Heart left ventricle (tissue), 13 donors: ENCODE measurements around the gene PET117.

Experiments used
- POLR2A ChIP-seq, 2 donors: fragments of 450-650 bp; IDR thresholded peaks; one replicate each; pipeline ENCODE4 v1.6.1; 2017; ENCODE audit warnings: antibody characterized with exemption in 2 of 2, mild to moderate bottlenecking in 2 of 2, moderate library complexity in 2 of 2
- TF ChIP-seq, protein P1 (sequence below), 12 donors: fragments of 200-600 bp; sonication (generic) in 4 of 12; IDR thresholded peaks; one replicate each; pipeline versions ENCODE4 v1.5.0 to v1.8.0; 2018 to 2022; ENCODE audit warnings: antibody characterized with exemption in 12 of 12, mild to moderate bottlenecking in 5 of 12
- donor health status: ischemic (EF 13 %, LVEDD 7.1; RV severe dilation, severe dysfunction).
- donor health status: DM: no; HTN: yes; CAD: no.
- donor health status: DM: no; HTN: no; CAD: no.
- donor health status: ischemic (EF 25% LVEDD 6.9; RV normal size, moderate dysfunction).
- donor health status: ischemic (EF 25% LVEDD 5.7; RV mildly dilated, moderate dysfunction).
- donor health status: ischemic (EF 35%, LVEDD 5.7; RV mildly dilated, moderate dysfunction).
- donor health status: nonischemic (EF 11% LVEDD 7.7; RV severe dilation, severe dysfunction).
- donor health status: DM: yes; HTN: yes; CAD: no.
- donor health status: PGD.
- donor health status: ischemic (EF 29% LVEDD 5.4; RV normal size, mild dysfunction).
- donor health status: nonischemic (EF 23%, LVEDD 6.1; RV moderate dilation, normal function).

DNA sequence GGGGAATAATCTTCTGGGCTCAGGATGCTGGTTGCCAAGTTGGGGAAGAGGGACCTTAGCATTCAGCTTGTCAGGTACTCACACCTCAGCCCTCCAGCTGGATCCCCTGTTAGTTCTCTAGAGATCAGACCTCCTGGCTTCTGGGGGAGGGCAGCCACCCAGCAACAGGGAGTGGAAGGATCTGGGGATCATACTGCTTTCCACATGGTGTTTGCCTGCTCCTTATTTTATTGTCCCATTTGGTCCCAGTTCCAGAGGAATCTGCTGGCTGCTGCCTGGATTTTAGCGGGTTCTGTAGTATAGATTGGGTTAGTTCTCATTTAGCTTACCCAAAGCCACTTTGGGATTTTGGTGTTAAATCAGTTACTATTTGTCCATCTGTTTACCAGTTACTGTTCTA is 29.3 kb downstream of the PET117 start:
- no peak for TF ChIP-seq POLR2A (IDR thresholded peaks at IDR 0.05)
- TF ChIP-seq, protein P1, sequence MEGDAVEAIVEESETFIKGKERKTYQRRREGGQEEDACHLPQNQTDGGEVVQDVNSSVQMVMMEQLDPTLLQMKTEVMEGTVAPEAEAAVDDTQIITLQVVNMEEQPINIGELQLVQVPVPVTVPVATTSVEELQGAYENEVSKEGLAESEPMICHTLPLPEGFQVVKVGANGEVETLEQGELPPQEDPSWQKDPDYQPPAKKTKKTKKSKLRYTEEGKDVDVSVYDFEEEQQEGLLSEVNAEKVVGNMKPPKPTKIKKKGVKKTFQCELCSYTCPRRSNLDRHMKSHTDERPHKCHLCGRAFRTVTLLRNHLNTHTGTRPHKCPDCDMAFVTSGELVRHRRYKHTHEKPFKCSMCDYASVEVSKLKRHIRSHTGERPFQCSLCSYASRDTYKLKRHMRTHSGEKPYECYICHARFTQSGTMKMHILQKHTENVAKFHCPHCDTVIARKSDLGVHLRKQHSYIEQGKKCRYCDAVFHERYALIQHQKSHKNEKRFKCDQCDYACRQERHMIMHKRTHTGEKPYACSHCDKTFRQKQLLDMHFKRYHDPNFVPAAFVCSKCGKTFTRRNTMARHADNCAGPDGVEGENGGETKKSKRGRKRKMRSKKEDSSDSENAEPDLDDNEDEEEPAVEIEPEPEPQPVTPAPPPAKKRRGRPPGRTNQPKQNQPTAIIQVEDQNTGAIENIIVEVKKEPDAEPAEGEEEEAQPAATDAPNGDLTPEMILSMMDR (IDR thresholded peaks at IDR 0.05), result no peak
